HG03066 (cell line): ENCODE data around the gene DNLZ.
"Not testable (repeated sequence)": the region's sequence is repeated elsewhere in the genome, so short reads cannot be mapped to it uniquely, and the experiment has no call there.

ENCODE experiments used
- ATAC-seq: cut with Tn5 transposase; IDR thresholded peaks from one replicate; pipeline ENCODE4 v1.9.1; 2021; ENCODE audit warnings: low read depth; ENCODE audit not compliant: unreplicated experiment

The DNLZ gene

DNA sequence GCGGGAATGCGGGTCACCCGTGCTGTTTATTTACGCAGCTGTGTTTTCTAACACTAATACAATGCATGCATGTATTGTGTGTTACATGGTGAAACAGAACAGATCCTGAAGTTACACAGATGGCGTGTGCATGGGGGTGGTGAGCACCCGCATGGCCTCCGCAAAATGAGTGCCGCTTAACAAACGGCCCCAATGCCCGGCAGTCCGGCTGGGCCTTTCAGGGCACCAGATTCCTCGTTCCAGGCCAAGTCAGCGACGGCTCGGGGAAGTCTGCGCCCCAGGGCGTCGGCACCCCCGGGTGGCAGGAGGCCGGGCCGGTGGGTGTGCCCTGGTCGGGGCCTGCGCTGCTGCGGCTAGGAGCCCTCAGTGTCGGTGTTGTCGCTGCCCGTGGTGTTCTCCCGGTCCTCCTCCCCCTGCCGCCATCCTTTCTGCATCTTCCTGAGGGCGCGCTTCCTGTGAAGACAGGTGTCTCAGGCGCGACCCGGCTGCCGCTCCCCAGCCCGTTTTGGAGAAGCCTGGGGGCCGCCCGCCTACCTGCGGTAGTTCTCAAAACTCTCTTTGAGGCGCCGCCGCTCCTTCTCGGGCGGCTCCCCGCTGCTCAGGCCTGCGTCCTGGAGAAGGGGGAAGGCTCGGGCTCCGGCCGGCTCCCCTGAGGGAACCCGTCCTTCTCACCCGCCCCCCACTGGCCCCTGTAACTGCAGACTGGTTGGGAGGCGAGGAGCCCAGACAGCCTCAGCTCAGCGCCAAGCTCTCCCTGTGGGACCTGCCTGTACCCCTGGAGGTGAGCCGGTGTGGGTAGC is 605 bp upstream of the DNLZ start:
- no peak for ATAC-seq

DNA sequence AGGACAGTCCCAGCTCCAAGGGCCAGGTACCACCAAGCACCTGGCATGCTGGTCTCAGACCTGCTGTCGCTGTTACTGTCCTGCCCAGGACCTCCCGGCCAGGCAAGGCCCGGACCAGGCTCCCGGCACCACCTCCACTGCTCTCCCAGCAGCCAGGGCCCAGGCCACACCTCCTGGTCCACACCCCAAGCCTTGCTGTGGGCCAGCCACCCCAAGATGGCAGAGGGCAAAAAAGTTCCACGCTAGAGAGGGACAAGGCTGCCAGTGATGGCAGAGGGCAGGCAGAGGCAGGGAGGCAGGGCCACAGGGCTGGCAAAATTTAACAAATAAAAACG is 1.1 kb downstream of the DNLZ start:
- ATAC-seq = no peak

DNA sequence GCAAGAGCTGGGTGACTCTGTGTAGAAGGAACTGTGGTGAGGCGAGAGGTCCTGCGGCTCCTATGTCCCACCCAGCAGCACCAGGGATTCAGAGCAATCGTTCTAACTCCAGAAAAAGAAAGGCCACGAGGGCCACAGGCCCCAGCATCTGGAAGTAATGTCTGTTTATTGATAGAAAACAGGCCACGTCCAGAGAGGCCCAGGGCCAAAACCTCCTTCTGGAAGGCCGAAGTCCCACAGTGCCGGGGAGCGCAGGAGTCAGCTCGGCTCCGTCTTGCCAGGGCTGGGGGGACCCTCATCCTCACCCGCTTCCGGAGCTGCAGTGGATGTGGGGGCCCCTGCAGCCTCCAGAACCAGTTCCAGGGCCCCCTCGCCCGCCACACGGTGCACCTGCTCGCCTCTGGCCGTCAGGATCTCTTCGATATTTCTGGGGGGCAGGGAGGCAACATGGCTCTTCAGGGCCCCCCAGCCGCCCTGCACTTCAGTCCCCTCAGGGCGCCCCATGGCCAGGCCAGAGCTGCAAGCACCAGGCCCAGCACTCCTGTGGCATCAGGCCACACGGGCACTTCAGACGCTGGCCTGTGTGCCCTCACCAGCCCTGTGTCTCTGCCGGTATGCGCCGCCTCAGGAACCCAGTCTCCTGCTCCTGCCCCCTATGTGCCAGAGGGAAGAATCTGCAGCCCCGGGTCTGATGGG is 1.6 kb downstream of the DNLZ start:
- no peak for ATAC-seq

DNA sequence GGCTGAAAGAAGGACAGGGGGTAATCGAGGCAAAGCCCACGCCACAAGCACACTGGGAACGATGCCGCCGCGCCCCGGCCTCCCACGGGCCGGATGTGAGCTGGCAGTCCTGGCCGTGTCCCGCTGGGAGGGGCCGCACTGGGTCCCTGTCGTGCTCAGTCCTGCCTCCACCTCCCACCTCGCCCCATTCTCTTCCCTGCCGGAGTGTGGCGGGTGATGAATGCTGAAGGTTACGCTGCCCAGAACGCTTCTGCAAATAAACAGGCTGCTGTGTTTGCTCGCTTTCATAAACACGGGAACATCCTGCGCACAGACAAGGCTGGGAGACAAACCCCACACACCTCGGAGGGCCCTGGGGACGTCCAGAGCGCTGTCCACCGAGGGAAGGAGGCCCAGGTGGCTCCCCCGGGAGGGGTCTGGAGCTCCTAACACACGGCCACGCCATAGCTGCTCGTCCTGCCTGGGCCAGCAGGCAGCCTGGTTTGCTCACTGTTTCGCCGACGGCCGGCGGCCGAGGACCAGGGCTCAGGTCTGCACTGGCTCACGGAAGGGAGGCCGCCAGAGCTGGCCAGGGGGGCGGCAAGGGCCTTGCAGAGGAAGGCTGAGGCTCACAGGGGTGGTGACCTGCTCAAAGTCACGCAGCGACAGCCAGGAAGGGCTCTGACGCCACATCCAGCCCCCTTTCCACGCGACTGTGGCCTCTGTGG is 2.3 kb downstream of the DNLZ start:
- ATAC-seq = no peak

DNA sequence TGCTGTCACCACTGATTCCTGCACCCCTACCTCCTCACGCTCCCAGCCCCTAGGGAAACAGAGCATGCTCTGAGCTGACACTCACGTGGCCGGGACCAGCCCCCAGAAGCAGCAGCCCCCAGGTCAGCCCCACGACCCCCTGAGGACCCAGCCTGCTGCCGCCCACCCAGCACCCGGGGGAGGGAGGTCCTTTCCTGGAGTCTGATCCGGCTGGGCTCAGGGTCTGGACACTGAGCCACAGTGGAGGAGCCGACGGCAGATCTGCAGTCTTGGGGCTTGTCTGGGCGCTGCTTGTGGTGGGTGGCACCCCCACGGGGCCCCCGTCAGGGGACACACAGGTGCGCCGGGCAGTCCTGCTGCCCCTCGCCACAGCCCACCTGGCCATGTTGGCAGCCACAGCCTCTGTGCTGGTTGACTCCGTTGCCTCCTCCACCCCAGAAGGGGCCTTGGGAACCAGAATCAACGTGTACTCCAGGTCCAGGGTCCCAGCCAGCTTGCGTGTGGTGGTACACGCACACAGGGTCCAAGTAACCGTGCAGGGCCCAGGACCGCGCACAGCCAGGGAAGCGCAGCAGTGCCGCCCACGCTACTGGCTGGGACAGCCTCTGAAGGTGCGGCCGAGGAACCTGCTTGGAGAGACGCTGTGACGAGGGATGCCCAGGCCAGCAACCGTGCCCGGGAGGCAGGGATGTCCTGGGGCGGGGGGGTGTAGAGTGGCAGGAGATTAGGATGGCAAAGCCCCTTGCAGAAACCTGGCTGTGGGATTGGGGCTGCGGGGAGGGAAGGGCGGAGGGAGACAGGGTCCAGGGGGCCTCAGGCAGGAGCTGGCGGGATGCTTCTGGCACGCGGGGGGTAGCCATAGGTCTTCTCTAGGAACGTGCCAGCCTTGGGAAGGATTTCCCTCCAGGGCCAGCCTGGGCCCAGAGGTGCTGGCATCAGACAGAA is 3.5 kb downstream of the DNLZ start:
- ATAC-seq = no peak

DNA sequence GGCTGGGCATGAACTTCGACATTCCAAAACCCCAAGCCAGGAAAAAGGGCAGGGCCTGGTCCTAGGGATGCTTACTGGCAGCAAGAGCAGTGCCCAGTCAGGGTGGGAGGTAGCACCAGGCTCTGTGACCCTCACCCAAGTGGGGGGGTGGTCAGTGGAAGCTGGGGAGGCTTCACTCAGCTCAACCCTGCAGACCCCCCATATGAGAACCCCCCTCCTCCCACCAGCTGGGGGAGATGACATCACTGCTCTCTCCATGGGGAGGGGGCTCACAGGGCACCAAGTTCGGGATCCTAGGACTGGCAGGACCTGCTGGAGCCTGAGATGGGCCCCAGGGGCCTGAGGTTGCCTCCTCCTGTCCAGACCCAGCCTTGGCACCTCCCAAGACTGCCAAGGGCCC is 4.7 kb downstream of the DNLZ start:
- no peak for ATAC-seq

DNA sequence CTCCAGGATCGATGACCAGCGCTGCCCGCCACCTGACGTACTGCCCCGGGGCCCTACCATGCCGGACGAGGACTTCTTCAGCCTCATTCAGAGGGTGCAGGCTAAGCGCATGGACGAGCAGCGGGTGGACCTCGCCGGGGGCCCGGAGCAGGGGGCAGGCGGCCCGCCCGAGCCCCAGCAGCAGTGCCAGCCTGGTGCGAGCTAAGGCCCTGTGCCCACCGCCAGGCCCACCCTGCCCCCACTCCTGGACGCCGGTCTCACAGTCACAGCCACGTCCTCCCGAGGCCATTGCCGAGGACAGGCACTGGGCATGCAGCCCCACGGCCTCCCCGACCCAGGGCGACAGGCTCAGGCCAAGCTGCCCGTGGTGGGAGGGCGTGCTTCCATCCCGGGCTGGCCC is 5.5 kb downstream of the DNLZ start:
- ATAC-seq = no peak

DNA sequence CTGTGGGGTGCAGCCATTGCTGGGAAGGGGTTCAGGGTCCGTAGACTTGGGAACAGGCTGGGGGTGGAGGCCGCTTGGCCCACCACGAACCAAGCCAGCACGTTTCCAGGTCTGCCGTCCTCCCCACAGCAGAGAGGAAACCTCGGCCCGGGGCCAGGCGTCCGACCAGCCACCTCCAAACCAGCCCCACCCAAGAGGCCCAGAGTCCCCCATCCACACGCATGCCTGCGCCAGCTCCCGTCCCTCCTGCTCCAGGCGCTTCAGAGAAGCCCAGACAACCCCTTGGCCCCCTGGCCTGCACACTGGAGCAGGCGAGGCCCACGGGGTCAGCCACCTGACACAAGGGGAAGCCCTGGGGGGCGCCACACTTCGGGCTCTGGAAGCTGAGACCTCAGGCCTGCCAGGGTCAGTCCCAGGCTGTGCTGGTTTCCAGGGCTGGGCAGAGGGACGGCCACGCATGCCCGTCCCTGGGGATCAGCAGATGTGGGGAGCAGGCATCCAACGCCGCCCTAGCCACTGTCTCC is 6.3 kb downstream of the DNLZ start:
- no peak for ATAC-seq

DNA sequence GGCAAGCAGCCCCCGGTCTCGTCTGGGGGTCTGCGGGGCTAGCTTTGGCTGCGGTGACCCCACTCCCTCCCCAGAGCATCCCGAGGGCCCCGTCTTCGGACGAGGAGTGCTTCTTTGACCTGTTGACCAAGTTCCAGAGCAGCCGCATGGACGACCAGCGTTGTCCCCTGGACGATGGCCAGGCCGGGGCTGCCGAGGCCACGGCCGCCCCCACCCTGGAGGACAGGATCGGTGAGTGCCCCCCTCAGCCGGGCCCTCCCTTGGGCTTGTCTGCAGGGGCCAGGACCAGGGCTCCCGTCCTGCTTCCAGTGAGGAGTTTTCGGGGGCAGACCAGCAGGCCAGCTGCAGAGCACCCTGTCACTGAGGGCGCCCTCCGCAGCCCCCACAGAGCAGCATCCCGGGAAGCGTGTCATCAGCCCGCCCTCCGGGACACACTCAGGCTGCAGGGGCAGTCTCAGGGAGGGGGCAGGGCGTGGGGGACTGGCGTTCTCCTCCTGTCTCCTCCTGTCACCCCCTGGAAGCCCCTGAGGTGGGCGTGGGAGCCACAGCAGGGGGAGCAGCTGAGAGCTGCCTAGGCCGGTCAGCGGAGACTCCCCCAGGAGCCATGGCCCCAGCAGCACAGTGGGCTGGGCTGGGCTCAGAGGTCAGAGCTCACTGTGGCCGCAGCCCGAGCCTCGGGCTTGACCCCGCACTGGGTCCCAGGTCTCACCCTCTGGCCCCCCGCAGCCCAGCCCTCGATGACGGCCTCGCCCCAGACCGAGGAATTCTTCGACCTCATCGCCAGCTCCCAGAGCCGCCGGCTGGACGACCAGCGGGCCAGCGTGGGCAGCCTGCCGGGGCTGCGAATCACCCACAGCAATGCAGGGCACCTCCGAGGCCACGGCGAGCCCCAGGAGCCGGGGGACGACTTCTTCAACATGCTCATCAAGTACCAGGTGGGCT is 7.7 kb downstream of the DNLZ start:
- ATAC-seq = no peak

DNA sequence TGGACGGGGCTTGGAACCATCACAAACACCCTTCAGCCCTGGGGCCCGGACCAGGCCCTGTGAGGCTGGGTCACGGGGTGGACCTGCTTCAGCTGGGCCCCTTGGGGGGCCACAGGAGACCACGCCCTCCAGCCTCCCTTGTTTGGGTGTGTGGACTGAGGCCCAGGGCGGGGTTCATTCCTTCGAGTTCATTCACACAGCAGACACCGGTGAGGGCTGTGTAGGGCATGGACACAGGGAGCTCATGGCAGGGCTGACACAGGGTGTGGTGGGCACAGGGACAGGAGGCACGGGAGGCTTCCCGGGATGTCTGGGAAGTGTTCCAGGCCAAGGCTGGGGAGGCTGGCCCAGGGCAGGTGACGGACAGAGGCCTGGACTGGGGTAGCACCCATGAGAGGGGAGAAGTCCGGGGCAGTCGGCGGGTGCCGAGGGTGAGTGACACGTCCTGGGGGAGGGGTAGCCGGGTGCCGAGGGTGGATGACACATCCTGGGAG is 8.9 kb downstream of the DNLZ start:
- no peak for ATAC-seq

DNA sequence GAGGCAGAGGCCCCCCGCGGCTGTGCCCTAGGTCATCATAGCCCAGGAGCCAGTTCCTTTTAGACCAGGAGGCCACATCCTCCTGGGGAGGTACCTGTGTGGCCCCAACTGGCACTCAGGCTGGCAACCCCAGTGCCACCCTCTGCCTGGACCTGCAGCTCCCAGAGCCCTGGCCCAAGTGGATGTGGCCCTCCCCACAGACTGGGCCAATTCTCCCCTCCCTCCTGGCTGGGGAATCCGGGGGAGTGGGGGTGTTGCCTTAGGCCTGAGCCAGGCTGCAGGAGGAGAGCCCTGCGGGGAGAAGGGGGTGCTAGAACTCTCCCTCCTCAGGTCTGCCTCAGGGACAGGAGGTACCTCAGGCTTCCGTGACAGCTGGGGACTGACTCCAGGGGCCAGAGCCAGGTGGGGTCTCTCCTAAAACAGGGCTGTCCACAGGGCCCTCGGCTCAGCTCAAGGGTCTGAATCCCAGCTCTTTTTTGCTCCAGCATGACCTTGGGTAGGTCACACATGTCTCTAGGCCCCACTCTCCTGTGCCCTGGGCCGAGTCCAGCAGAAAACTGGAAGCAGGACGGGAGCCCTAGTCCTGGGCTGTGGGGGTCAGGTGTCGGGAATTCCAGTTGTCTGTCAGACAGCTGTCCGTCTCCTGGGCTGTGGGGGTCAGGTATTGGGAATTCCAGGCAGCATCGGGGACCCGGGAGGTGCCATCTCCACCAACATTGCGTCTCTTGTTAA is 9.6 kb downstream of the DNLZ start:
- ATAC-seq = no peak

DNA sequence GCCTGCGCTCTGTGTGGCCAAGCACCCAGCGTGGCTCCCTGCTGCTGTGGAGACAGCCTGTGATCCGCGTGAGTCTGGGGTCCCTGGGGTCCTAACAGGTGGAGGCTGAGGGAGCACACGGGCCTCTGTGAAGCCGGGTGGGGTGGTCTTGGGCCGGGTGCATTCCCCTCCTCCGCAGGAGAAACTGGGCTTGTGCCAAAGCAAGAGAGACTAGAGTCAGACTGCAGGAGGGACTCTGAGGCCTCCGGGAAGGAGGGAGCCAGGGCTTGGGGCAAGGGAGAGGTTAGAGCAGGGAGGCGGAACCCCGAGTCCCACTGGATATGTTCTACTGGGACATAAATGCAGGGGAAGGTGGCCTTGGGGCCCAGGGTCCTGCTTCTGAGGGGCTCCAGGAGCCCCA is 10.5 kb downstream of the DNLZ start:
- no peak for ATAC-seq

DNA sequence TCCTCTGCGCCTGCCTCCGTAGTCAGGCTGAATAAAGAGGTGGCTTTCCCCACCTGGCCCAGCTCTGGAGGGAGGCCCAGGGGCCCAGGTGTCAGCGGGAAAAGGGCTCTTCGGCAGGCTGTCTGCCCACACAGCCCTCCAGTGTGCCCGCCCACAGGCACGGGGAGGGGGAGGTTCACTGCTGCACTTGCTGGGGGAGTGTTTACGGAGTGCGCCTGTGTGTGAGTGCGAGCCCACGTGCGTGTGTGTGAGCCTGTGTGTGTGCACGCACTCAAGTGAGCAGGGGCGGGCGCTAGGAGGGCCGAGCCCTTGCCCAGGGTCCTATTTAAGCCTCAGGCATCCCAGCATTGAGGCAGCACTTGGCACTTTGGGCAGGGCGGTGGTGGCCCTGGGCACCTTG is 10.9 kb downstream of the DNLZ start:
- no peak for ATAC-seq

DNA sequence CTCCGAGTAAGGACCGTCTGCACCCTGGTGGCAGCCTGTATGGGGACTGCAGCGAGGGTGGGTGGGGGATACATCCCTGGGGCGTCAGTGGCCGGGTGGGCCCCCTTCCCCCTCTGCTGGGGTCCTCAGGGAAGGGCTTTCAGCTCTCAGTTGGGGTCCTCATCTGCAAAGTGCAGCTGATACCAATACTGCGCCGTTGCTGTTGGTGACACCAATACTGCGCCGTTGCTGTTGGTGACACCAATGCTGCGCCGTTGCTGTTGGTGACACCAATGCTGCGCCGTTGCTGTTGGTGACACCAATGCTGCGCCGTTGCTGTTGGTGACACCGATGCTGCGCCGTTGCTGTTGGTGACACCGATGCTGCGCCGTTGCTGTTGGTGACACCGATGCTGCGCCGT is 11.7 kb downstream of the DNLZ start:
- ATAC-seq = not testable (repeated sequence)

DNA sequence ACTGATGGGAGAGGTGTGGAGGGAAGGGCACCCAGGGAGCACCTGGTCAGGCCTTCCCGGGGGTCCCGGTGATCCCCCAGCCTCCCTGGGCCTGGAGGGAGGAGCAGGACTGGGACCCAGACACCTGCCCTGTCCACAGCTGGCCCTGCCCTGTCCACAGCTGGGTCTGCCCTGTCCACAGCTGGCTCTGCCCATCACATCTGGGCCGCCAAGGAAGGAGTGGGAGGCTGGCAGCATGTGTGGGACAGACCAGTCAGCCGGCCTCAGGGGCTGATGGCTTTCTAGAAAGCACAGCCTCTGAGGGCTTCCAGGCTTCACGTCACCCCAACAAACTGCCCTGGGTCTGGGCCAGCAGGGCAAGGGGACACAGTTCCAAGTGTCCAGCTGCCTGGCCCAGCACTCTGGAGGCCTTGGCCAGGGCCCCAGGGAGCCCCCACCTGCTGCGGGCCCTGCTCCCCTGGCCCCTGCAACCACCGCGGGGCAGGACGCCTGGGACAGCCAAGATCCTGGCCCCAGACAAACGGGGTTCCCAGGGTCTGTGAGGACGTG is 12.2 kb downstream of the DNLZ start:
- ATAC-seq = no peak

DNA sequence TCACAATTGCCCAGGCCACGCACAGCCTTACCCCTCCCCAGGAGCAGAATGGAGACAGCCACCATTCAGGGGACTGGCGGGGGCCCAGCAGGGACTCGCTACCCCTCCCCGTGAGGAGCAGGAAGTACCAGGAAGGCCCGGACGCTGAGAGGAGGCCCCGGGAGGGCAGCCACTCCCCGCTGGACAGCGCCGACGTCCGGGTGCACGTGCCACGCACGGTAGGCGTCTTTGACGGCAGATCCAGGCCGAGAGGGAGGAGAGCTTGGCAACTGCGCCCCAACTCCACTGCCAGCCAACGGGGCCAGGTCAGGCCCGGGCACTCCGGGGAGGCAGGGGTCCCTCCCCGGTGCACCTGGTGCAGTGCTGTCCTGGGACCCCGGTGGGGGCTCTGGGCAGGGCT is 14.0 kb downstream of the DNLZ start:
- no peak for ATAC-seq

DNA sequence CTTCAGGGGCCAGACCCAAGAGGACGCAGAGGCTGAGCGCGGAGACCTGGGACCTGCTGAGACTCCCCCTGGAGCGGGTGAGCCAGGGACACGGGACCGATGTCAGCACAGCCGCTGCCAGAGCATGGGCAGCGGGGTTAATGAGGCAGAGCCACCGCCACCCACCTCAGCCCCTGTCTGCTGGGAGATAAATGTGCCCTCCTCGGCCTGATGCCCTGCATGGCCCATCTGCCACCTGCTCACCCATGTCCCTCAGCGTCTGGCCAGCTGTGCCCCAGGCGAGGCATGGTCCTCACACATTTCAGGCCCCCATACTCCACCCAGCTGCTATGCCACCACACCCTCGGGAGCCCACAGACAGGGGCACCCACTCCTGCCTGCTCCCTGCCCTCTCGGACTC is 14.9 kb downstream of the DNLZ start:
- no peak for ATAC-seq
